ENCODE measurements around the gene RNF115. TPM values are rescaled to one million over a fixed set of nuclear protein-coding genes. Genes with fewer than 3 reads are reported as not detected.

Gene RNF115
- total and polyA plus RNA-seq, 2 donors (not counting 1 experiment from before 2014, with no cell fraction given) = 4.6 to 19.8 TPM

- TF ChIP-seq CTCF (IDR thresholded peaks at IDR 0.05) (no peak), EZH2 (IDR thresholded peaks at IDR 0.05; ENCODE audit: borderline replicate concordance, insufficient read depth, low read depth, low read length, poor library complexity, severe bottlenecking) (no peak)
- Histone ChIP-seq H3K9me3 (ENCODE audit: control extremely low read depth in 1 of 3, control insufficient read depth in 2 of 3, insufficient read depth in 1 of 3, low read length in 2 of 3) (no peaks in the 10 kb centered on the region), H3K4me2 (replicated peaks; ENCODE audit: low read depth, low read length, poor library complexity, severe bottlenecking) (no peak overlapping the region), H3K27ac (ENCODE audit: low read length in 2 of 2) (no peak overlapping the region), H3K27me3 (replicated peaks in 1 of 4; ENCODE audit: control extremely low read depth in 1 of 4, control insufficient read depth in 3 of 4, insufficient read depth in 4 of 4, low read length in 3 of 4) (no peaks in the 10 kb centered on the region), H3K4me3 (ENCODE audit: control extremely low read depth in 1 of 5, extremely low read depth in 1 of 5, insufficient read depth in 1 of 5, low read depth in 2 of 5, low read length in 4 of 5) (no peak overlapping the region), H3K4me1 (ENCODE audit: control insufficient read depth in 2 of 2, insufficient read depth in 2 of 2, low read length in 2 of 2) (no peaks in the 10 kb centered on the region), H4K20me1 (ENCODE audit: control insufficient read depth, insufficient read depth, low read length, poor library complexity, severe bottlenecking) (no peaks in the 10 kb centered on the region), H3K9ac (ENCODE audit: low read length) (no peak overlapping the region), H2AFZ (ENCODE audit: insufficient read depth, low read depth, low read length, poor library complexity, severe bottlenecking) (no peak overlapping the region), H3K36me3 (replicated peaks in 1 of 2; ENCODE audit: control extremely low read depth in 1 of 2, control insufficient read depth in 1 of 2, extremely low read depth in 1 of 2, insufficient read depth in 2 of 2, low read length in 1 of 2) (peaks cover 4 to 5% of the 10 kb centered on the region in 2 experiments), H3K79me2 (ENCODE audit: control insufficient read depth, insufficient read depth, low read length) (no peaks in the 10 kb centered on the region)
- DNase-seq = no peak
- Mint-ChIP-seq H3K27me3 (no peaks in the 10 kb centered on the region), H3K9me3 (ENCODE audit: insufficient read depth) (no peaks in the 10 kb centered on the region), H3K4me1 (no peaks in the 10 kb centered on the region), H3K27ac (no peak overlapping the region), H3K4me3 (no peak overlapping the region)
- intact Hi-C loops (cut with micrococcal nuclease) = no loop called here
- ChIA-PET CTCF (no interaction called here), POLR2A (no interaction called here)
- WGBS (ENCODE audit: insufficient coverage) = no CpG with 5 or more reads among the region's 1 CpG
- ATAC-seq (ENCODE audit: low read depth) = no peak
These were observed 46.3 kb downstream of the RNF115 start for GRCh38 chr1:145777357-145778145.

GRCh38 chr1:145773423-145773822, 50.5 kb downstream of the RNF115 start:
- Histone ChIP-seq H3K9me3 (ENCODE audit: control extremely low read depth in 1 of 3, control insufficient read depth in 2 of 3, insufficient read depth in 1 of 3, low read length in 2 of 3) (no peaks in the 10 kb centered on the region), H3K4me1 (ENCODE audit: control insufficient read depth in 2 of 2, insufficient read depth in 2 of 2, low read length in 2 of 2) (no peaks in the 10 kb centered on the region), H3K4me3 (ENCODE audit: control extremely low read depth in 1 of 5, extremely low read depth in 1 of 5, insufficient read depth in 1 of 5, low read depth in 2 of 5, low read length in 4 of 5) (no peak overlapping the region), H3K9ac (ENCODE audit: low read length) (no peak overlapping the region), H2AFZ (ENCODE audit: insufficient read depth, low read depth, low read length, poor library complexity, severe bottlenecking) (no peak overlapping the region), H3K4me2 (replicated peaks; ENCODE audit: low read depth, low read length, poor library complexity, severe bottlenecking) (no peak overlapping the region), H3K27ac (ENCODE audit: low read length in 2 of 2) (peak overlapping the region in 1 of 2 donors; percentile 25), H4K20me1 (ENCODE audit: control insufficient read depth, insufficient read depth, low read length, poor library complexity, severe bottlenecking) (no peaks in the 10 kb centered on the region), H3K79me2 (ENCODE audit: control insufficient read depth, insufficient read depth, low read length) (no peaks in the 10 kb centered on the region), H3K27me3 (replicated peaks in 1 of 4; ENCODE audit: control extremely low read depth in 1 of 4, control insufficient read depth in 3 of 4, insufficient read depth in 4 of 4, low read length in 3 of 4) (no peaks in the 10 kb centered on the region), H3K36me3 (replicated peaks in 1 of 2; ENCODE audit: control extremely low read depth in 1 of 2, control insufficient read depth in 1 of 2, extremely low read depth in 1 of 2, insufficient read depth in 2 of 2, low read length in 1 of 2) (peaks cover 1 to 13% of the 10 kb centered on the region in 2 experiments)
- H3K27me3 Mint-ChIP-seq = no peaks in the 10 kb centered on the region
- intact Hi-C loops (cut with micrococcal nuclease) = no loop called here
- DNase-seq (no peak), ATAC-seq (ENCODE audit: low read depth) (no peak)
- no peaks in the 10 kb centered on the region for H3K4me1 Mint-ChIP-seq
- H3K4me3 Mint-ChIP-seq = no peak overlapping the region
- CTCF ChIA-PET = interaction anchor here (0.6 to 1.1 kb wide), 2 partner anchors 14 to 72 kb away, joined by 3 read pairs; partner anchors contain the start of gene NUDT17
- POLR2A ChIA-PET = no interaction called here
- no peak for TF ChIP-seq CTCF (IDR thresholded peaks at IDR 0.05)
- no peak for TF ChIP-seq EZH2 (IDR thresholded peaks at IDR 0.05; ENCODE audit: borderline replicate concordance, insufficient read depth, low read depth, low read length, poor library complexity, severe bottlenecking)
- WGBS (ENCODE audit: insufficient coverage) = 80% methylated on average over 1 of the region's 1 CpG
- H3K27ac Mint-ChIP-seq = no peak overlapping the region
- no peaks in the 10 kb centered on the region for H3K9me3 Mint-ChIP-seq (ENCODE audit: insufficient read depth)
